Measurements from ENCODE around the gene TRPM4.
A peak's percentile ranks its signal among the peaks of the same experiment; 100 is the strongest.

Gene TRPM4

DNA sequence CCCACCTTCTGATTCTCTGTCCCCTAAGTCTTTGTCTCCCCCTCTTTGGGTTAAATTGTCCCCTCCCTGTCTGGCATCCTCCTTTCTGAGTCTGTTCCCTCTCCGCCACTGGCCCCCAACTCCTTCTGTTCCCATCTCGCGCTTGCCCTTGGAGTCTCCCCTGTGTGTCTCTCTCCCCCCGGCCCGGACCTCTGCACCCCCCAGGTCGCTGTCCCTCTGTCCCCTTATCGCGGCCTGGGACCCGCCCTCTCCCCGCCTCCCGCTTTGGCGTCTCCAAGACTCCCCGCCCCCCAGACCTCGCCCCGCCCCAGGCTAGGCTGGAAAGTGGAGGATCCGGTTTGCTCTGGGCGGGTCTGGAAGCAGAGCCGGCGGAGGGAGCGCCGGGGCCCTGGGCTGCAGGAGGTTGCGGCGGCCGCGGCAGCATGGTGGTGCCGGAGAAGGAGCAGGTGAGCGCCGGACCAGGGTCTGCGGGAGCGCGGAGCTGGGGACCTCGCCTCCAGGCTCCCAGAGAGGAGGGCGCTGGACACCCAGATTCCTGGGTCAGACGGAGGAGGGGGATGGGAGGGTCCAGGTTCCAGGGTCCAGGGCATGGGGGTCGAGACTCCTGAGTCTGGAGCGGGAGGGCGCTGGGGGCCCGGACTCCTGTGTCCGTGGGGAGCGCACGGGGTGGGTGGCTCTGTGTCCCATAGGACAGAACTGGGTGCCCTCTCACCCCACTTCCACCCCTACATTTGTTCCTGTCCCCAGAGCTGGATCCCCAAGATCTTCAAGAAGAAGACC lies at the start of gene TRPM4:
TSS of gene TRPM4 (plus strand) at position 348 of the 780 bp plus-strand sequence. CDS start at position 423, 75 bp downstream.
- ATAC-seq (peak; percentile 51), DNase-seq (peak; percentile 67)
- H3K27me3 Mint-ChIP-seq, result peaks cover 60% of the 10 kb centered on the region
- no peaks in the 10 kb centered on the region for H3K36me3 Mint-ChIP-seq (ENCODE audit: low read depth)
- H3K4me3 Mint-ChIP-seq, result peak within 1 kb of the TSS; percentile 46
- H3K27ac Mint-ChIP-seq, result no peak within 1 kb of the TSS
- H3K4me1 Mint-ChIP-seq, result peaks cover 5% of the 10 kb centered on the region
- H3K9me3 Mint-ChIP-seq, result no peaks in the 10 kb centered on the region

DNA sequence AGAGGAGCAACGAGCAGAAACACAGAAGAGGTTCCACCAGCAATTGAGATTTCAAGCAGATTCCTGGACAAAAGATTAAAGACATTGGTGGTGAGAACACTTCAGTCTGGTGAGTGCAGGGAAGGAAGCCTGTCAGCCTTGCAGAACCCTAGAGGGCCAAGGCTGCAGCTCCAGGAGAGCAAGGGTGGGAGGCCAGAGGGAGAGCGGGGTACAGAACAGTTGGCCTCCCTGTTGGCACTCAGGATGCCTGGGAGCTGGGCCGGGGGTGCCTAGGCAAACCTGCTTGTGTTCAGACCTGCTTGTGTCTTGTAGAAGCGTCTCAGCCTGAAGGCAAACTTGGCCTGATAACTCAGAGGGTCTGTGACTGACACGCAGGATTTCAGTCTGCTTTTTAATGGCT lies 48.5 kb upstream of the TRPM4 start:
- no peak overlapping the region for H3K27ac Mint-ChIP-seq
- no peak overlapping the region for H3K4me3 Mint-ChIP-seq
- H3K36me3 Mint-ChIP-seq (ENCODE audit: low read depth), result peaks cover 37% of the 10 kb centered on the region
- H3K4me1 Mint-ChIP-seq, result peaks cover 14% of the 10 kb centered on the region
- H3K9me3 Mint-ChIP-seq, result no peaks in the 10 kb centered on the region
- ATAC-seq (no peak), DNase-seq (no peak)
- no peaks in the 10 kb centered on the region for H3K27me3 Mint-ChIP-seq

DNA sequence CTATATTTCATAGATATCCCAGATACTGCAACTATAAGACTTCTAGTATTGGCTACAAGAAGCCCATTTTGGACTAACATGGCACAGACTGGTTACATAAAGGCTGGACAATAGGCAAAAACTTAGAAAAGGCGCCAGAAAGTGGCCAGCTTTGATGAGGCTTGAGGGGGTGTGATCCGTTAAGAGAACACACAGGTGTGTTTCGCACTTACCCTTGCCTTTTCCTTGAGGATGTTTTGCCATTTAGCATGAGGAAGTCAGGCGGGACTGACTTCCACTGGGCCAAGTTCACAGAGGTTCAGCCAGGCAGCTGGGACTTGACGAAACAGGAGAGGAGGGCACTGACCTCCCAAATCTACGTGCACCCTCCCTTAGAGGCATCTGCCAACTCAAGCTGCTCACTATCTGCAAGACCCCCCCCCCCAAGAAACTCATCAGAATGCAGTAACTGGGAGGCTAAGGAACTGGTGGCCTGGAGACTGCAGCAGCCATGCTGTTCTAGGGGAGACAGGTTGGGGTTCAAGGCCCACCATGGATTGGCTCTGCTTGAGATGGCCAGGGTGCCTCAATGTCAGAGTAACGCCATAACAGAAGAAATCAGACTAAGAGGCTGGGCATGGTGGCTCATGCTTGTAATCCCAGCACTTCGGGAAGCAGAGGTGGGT lies 47.9 kb upstream of the TRPM4 start:
- DNase-seq, result no peak
- Mint-ChIP-seq H3K9me3 (no peaks in the 10 kb centered on the region), H3K27me3 (no peaks in the 10 kb centered on the region), H3K4me1 (peaks cover 14% of the 10 kb centered on the region), H3K4me3 (no peak overlapping the region), H3K36me3 (ENCODE audit: low read depth) (peaks cover 34% of the 10 kb centered on the region), H3K27ac (no peak overlapping the region)
- ATAC-seq, result no peak

DNA sequence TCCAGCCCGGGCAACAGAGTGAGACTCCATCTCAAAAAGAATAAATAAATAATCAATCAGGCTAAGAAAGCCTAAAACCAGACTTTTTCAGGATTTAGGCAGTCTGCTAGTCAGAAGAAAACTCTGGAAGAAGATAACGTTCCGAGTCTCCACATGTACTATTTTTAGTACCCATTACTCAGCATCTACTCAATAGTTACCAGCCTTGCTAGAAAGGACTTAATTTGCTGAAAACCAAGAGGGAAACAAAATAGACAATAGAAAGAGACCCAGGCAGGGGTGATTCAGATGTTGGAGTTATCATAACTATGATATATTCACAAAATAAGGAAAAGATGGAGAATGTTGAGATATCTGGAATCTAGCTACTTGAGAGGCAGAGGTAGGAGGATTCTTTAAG lies 47.0 kb upstream of the TRPM4 start:
- no peak for DNase-seq
- Mint-ChIP-seq H3K36me3 (ENCODE audit: low read depth) (peaks cover 27% of the 10 kb centered on the region), H3K27ac (no peak overlapping the region), H3K4me1 (peaks cover 13% of the 10 kb centered on the region), H3K27me3 (no peaks in the 10 kb centered on the region), H3K9me3 (no peaks in the 10 kb centered on the region), H3K4me3 (no peak overlapping the region)
- no peak for ATAC-seq

DNA sequence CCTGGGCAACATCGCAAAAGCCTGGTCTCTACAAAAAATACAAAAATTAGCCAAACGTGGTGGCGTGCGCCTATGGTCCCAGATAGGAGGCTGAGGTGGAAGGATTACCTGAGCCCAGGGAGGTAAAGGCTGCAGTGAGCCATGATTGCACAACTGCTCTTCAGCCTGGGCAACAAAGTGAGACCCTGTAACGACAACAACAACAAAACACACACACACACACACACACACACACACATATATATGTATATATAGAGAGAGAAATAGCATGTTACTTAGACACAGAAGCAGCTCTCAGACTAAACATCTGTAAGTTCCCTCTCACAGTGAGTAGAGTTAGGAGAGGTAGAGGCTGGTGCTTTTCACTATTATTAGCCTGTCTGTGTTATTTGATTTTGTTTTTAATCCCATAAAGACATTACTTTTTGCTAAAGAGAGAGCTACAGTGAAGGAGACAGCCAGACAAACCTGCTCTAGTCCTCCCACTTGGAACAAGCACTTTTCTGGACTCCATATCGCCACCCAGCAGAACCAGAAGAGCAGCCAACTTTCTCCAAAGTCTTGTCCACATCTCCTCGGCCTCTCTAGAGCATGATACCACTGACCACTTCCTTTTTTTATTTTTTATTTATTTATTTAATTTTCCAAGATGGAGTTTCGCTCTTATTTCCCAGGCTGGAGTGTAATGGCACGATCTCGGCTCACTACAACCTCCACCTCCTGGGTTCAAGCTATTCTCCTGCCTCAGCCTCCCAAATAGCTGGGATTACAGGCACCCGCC lies 46.2 kb upstream of the TRPM4 start:
- ATAC-seq, result no peak
- H3K4me1 Mint-ChIP-seq, result peaks cover 13% of the 10 kb centered on the region
- DNase-seq, result no peak
- no peaks in the 10 kb centered on the region for H3K27me3 Mint-ChIP-seq
- no peak overlapping the region for H3K27ac Mint-ChIP-seq
- peaks cover 21% of the 10 kb centered on the region for H3K36me3 Mint-ChIP-seq (ENCODE audit: low read depth)
- no peak overlapping the region for H3K4me3 Mint-ChIP-seq
- no peaks in the 10 kb centered on the region for H3K9me3 Mint-ChIP-seq

DNA sequence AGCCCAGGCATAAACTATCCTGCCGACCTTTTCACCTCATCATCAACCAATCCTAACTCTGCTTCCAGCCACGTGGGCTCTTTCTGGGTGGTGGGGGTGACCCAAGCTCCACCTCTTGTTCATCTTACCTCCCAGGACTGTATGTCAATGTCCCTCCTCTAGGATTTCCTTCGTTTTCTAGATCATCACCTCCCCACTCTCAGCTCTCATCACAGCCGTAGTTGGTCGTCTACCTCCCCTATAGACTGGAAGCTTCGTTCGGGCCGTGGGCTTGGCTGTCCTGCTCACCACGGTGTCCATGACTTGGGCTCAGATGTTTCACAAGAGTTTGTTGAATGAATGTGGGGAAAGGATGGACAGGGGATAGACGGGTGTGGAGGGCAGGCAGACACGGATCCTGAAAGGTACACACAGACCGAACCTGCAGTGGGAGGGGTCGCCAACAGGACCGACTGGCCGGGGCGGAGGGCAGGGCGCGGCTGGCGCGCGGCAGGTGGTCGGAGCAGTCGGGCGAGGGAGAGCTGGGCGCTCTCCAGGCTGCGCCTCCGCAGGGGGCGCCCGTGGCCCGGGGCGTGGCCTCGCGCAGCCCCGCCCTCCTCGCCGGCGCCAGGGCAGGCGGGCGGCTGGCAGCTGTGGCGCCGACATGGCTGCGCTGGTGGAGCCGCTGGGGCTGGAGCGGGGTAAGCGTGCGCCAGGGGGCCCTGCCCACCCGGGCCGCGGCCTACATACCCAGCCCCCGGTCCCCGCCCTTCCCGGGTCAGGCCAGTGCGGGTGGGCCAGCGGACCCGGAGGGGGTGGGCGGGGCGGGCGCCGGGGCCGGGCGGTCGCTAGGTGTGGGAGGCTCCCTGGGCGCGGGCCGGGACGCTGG lies 43.6 kb upstream of the TRPM4 start, which contains the start of gene LIN7B:
TSS of gene LIN7B (plus strand) at position 609 of the 868 bp plus-strand sequence. CDS start at position 644, 35 bp downstream.
- H3K27ac Mint-ChIP-seq, result peak within 1 kb of the TSS; percentile 11
- H3K4me1 Mint-ChIP-seq, result peaks cover 27% of the 10 kb centered on the region
- no peaks in the 10 kb centered on the region for H3K9me3 Mint-ChIP-seq
- H3K27me3 Mint-ChIP-seq, result no peaks in the 10 kb centered on the region
- ATAC-seq, result peak; percentile 72
- H3K4me3 Mint-ChIP-seq, result peak within 1 kb of the TSS; percentile 76
- H3K36me3 Mint-ChIP-seq (ENCODE audit: low read depth), result peaks cover 3% of the 10 kb centered on the region
- DNase-seq, result peak; percentile 77

DNA sequence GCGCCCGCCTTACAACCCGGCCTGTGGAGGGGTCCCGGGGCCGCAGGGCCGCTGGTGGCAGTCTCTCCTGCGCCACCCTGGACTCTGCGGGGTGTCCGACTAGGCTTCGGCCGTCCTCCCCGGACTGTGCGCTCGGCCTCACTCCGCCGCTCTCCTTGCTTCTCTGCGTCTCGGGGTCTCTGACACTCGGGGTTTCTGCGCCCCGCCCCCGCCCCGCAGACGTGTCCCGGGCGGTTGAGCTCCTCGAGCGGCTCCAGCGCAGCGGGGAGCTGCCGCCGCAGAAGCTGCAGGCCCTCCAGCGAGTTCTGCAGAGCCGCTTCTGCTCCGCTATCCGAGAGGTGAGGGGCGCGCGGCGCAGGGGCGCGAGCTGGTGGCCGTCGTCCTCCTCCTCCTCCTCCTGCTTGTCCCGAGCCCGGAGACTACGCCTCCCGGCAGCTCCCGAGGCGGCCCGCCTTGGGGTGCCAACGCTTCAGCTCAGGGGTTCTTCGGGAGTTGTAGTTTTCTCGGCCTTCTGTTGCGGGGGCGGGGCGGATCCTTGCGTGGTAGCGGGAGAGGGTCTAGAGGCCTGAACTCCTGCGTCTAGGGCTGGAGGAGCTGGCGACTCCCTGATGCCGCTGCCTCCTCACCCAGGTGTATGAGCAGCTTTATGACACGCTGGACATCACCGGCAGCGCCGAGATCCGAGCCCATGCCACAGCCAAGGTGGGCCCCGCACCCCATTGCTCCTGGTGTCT lies 42.8 kb upstream of the TRPM4 start:
- Mint-ChIP-seq H3K27ac (no peak overlapping the region), H3K27me3 (no peaks in the 10 kb centered on the region), H3K4me1 (peaks cover 27% of the 10 kb centered on the region), H3K4me3 (peak overlapping the region; percentile 64), H3K36me3 (ENCODE audit: low read depth) (no peaks in the 10 kb centered on the region), H3K9me3 (no peaks in the 10 kb centered on the region)
- ATAC-seq, result no peak
- DNase-seq, result peak; percentile 53

DNA sequence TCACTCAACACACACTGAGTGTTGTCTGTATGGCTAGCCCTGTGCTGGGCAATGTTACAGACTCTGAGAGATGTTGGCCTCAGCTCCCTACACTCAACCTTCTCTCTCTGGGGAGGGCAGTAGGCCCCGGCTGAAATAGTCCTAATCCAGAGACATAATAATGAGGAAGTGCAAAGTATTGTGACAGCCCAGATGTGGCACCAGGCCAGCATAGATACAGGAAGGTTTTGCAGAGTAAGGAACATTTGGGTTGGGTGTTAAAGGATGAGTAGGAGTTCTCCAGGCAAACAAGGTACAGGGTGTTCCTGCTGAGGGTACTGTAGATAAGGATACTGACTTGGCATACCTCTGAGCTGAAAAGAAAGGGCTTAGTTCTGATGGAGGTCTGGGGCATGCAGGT lies 41.0 kb upstream of the TRPM4 start:
- peaks cover 33% of the 10 kb centered on the region for H3K4me1 Mint-ChIP-seq
- H3K4me3 Mint-ChIP-seq, result no peak overlapping the region
- no peaks in the 10 kb centered on the region for H3K9me3 Mint-ChIP-seq
- DNase-seq, result no peak
- ATAC-seq, result no peak
- H3K27ac Mint-ChIP-seq, result no peak overlapping the region
- no peaks in the 10 kb centered on the region for H3K36me3 Mint-ChIP-seq (ENCODE audit: low read depth)
- H3K27me3 Mint-ChIP-seq, result peaks cover 9% of the 10 kb centered on the region

DNA sequence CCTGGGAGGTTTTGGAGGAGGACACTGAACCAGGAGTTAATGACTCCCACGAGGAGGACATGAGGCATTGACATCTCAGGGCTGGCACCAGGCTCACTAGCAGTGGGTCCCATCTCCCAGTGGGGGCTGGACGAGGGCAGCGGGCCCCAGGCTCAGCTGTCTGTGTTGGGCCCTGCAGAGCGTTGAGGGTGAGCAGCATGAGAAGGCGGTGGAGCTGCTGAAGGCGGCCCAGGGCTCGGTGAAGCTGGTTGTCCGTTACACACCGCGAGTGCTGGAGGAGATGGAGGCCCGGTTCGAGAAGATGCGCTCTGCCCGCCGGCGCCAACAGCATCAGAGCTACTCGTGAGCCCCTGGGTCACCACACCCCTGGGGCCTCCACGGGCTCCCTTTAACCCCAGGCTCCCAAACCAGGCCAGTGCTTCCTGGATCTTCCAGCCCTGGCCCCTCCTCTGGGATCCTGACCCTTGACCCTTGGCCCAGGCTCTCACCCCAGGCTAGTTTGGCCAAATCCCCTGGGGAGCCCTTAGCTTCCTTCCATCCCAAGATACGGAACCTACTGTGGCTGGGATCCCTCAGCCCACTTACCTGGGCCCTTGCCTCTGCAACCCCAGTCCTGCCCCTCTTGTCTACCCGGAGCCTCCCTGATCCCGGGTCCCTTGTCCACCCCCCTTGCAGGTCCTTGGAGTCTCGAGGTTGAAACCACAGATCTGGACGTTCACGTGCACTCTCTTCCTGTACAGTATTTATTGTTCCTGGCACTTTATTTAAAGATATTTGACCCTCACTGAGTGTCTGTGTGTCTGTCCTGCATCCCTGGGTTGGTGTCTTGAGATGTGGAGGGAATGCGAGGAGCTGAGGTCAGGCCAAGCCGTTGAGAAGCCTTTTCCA lies 39.7 kb upstream of the TRPM4 start:
- H3K27ac Mint-ChIP-seq, result peak overlapping the region; percentile 76

DNA sequence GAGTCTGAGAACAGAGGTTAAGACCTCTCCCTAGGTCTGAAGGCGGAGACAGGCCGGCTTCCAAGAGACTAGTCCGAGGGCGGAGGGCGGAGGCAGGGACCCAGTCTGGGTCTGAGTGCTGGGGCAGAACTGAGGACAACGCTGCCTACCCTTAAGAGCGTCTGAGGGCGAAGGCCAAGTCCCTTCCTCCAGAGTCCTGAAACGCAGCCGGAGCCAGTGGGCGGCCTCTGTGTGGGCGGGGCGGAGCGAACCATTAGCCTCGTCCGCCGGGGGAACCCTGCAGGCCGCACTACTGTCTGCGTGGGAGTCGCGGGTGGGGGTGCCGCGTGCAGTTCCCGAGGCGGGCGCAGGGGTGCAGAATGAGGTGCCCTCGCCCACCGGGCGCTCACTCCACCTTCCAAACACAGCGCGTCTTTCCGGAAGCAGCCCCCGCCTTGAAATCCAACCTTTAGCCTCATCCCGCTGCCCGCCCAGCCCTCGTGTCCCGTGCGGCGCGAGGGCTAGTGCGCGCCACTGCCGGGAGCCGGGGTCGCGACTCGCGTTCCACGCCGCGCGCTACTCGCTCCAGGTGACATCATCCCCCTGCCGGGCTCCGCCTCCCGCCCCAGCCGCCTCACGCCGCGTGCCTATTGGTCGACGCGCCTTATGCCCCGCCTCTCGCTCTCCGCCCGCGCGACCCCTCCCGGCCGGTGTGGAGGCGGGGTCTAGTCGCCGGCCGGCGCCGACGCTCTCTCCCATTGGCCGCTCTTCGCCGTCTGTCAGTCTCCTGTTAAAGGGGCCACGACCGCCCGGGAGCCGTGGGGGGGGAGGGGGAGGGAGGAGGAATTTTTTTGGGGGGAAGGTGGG lies 38.8 kb upstream of the TRPM4 start, which contains the start of gene C19orf73:
TSS of gene C19orf73 (minus strand) at position 579 of the 846 bp plus-strand sequence. CDS start at position 458, 121 bp downstream.
- ATAC-seq (peak; percentile 80), DNase-seq (peak; percentile 96)
- H3K4me3 Mint-ChIP-seq, result peak within 1 kb of the TSS; percentile 81
- H3K27ac Mint-ChIP-seq, result peak within 1 kb of the TSS; percentile 76
- no peaks in the 10 kb centered on the region for H3K36me3 Mint-ChIP-seq (ENCODE audit: low read depth)
- H3K27me3 Mint-ChIP-seq, result peaks cover 9% of the 10 kb centered on the region
- no peaks in the 10 kb centered on the region for H3K9me3 Mint-ChIP-seq
- peaks cover 27% of the 10 kb centered on the region for H3K4me1 Mint-ChIP-seq

More for the DNA sequence above, 39.7 kb upstream of the TRPM4 start:
- H3K36me3 Mint-ChIP-seq (ENCODE audit: low read depth), result no peaks in the 10 kb centered on the region
- ATAC-seq (no peak), DNase-seq (no peak)
- H3K4me3 Mint-ChIP-seq, result peak overlapping the region; percentile 81
- H3K9me3 Mint-ChIP-seq, result no peaks in the 10 kb centered on the region
- H3K27me3 Mint-ChIP-seq, result peaks cover 9% of the 10 kb centered on the region
- H3K4me1 Mint-ChIP-seq, result peaks cover 33% of the 10 kb centered on the region

DNA sequence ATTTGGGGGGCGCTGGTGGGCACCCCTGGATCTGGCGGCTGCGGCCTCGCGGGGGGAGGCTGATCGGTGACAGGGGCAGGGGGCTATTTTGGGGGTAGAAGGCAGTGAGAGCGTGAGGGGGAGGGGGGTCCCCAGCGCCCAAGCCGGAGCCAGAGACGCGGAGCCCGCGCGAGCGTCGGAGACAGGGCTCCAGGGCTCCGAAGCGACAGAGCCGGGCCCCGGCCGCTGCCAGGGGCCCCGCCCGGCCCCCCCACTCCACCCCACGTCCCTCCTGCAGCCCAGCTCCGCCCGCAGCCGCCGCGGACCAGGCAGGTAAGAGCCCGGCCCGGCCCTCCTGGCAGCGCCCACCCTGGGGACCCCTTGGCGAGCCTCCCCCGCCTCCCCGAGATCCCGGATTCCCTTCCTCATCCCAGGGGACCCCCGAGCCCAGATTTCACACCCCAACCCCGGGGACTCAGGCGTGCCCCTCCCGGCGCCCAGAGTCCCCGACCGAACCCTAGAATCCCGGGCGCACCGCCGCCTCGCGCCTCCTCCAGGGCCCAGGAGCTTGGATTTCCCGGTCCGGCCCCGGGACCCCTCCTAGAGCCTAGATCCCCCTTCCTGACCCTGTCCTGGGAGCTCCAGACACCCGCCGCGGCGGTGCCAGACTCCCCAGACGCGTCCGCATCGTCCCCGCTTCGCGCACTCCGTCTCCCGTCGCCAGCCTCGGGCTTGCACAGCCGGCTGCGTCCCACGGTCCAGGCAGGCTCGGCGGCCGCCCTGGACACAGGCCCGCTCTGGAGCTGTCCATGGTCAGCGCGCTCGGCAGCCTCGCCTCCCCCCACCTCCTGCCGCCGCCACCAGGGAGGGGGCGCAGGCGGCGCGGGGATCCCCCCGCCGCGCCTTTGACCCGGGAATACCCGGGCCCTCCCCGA lies 37.9 kb upstream of the TRPM4 start, which contains the start of gene PPFIA3:
TSS of gene PPFIA3 (plus strand) at position 134 of the 914 bp plus-strand sequence. CDS start 8,330 bp downstream, outside the sequence.
- Mint-ChIP-seq H3K4me3 (peak within 1 kb of the TSS; percentile 81), H3K4me1 (peaks cover 24% of the 10 kb centered on the region), H3K36me3 (ENCODE audit: low read depth) (no peaks in the 10 kb centered on the region), H3K27ac (peak within 1 kb of the TSS; percentile 76), H3K9me3 (no peaks in the 10 kb centered on the region), H3K27me3 (peaks cover 9% of the 10 kb centered on the region)
- DNase-seq (no peak), ATAC-seq (no peak)
